Activated naive CD4-positive, alpha-beta T cell (primary cell): ENCODE data around the gene VWCE.

ENCODE experiments used
- DNase-seq, 4 experiments: peaks; one replicate each; lab custom pipeline; 2025; lab: John Stamatoyannopoulos, UW

The VWCE gene

GRCh38 chr11:61281581-61282250, 13.4 kb downstream of the VWCE start:
- DNase-seq, result no peak

DNA sequence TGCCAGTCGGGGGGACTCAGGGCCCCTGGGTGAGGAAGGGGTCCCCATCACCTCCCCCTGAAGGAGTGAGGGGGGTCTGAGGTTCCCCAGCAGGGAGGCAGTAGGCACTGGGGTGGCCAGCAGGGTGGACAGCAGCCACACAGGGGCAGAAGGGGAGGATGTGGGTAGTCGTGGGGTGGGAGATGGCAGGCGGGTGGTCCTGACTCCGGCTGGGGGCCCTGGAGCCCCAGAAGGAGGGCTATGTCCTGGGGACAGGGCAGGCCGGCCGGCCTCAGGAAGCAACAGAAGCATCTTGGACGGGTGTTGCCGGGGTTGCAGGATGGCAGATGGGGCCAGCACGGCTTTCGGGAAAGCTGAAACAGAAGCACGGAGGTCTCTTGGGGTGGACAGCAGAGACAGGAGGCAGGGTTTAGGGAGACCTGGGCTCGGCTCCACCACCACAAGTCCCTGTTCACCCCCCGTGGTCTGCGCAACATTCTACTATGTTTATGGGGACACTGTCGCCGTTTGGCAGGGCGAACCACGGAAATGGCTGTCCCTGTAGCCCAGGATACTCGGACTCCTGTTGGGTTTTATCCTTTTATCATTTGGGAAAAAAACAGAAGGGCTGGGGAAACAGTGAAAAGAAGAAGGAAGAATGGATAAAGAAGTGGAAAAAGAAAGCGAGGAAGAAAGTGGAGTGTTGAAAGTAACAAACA, 14.1 kb downstream of the VWCE start:
- DNase-seq, result no peak

- no peak for DNase-seq
Observed at GRCh38 chr11:61279934-61280659, 15.0 kb downstream of the VWCE start.

DNA sequence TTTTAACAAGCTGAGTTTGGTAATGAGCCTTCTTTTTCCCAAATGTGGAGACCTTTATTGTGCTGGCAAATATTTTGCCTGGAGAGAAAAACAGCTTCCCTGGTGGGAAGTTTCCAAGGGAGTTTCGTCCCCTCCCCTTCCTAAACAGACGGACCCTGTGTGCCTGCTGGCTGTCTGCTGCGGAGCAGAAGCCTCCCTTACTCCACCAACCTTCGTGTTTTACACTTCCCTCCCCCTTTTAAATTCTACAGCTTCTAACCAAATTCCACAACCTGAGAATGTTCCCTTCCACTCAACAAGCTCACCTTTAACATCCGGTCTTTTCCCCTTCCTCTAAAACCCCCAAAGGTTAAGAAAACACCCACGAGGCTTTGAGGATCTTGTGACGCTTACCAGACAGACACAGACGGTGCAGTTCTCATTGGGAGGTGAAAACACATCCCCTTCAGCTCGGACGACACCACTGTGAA, 17.1 kb downstream of the VWCE start:
- DNase-seq, result no peak

DNA sequence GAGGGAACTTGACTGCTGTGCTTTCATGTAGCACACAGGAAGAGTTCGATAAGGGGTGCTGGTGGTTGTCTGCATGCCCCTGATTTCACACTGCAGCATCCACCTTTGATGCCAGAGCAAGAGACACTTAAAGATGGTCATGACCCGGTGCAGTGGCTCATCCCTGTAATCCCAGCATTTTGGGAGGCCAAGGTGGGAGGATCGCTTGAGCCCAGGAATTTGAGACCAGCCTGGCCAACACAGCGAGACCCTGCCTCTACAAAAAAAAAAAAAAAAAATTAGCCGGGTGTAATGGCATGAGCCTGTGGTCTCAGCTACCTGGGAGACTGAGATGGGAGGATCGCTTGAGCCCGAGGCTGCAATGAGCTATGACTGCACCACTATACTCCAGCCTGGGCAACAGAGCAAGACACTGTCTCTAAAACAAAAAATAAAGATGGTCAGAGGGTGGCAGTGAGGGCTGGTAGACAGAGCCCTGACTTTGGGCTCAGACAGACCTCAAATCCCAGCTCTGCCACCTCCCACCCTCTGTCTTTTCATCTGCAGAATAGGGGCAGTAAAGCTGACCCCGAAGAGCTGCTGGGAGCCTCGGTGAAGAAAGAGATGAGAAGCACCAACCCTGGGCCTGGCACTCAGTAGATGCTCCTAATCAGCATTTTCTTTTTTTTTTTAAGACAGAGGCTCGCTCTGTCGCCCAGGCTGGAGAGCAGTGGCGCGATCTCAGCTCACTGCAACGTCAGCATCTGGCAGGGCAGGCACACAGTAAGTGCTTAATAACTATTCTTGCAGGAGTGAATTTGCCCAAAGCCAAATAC, 17.7 kb downstream of the VWCE start:
- DNase-seq, result no peak

GRCh38 chr11:61275191-61275590, 19.9 kb downstream of the VWCE start:
- DNase-seq, result no peak

DNA sequence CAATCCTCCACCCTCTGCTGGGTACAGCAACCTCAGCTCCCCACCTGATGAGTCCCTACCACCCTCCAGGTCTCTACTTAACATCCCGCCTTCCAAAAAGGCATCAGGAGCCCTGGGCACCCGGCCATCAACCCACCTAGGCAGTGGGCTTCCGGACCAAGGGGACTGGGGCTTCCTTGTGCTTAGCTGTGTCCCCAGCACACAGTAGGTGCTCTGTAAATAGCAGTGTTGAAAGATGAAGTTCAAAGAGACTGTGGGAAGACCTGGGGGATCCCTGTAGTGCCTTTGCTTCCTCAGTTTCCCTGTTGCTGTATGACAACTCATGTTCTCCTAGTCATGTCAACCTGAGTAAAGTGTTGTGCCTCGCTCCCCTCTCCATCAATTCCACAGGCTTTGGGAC, 21.0 kb downstream of the VWCE start:
- no peak for DNase-seq

DNA sequence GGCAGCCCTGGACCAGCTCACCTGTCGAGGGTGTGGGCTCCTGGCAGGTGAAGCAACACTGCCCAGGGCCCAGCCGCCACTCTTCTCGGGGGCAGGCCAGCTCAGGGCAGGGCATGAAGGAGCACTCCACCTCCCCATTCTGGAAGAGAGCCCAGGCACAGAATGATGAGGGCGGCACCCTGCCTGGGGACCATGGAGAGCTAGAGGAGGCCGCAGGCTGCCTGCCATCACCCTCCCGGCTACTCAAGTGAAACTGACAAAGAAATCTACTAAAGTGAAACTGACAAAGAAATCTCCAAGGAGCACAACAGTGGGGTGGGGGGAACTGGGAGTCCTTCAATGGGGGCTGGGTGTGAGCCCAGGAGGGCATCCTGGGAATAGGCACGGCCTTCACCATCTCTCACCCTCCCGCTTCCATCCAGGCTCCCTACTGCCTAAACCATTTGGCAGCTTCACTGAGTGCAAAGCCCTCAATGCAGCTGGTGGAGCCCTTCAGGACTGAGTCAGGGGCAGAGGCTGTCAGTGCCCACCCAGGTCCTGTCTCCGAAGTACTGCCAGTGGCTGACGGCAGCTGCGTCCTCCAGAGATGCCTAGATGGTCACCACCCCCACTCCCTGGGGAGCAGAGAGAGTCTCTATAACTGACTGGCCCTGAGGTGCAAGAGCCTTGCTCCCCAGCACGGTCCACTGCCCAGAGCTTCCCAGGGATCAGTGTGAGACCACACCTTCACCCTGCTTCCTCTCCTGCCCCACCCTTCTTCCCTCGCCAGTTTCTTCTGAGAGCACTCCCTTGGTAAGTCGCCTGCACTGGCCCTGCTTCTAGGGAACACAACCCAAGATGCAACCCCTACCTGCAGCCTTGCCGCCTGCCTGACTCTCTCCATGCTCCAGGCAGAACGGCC, 21.7 kb downstream of the VWCE start:
- no peak for DNase-seq

- DNase-seq, result no peak
Observed at GRCh38 chr11:61272731-61273130, 22.4 kb downstream of the VWCE start.

DNA sequence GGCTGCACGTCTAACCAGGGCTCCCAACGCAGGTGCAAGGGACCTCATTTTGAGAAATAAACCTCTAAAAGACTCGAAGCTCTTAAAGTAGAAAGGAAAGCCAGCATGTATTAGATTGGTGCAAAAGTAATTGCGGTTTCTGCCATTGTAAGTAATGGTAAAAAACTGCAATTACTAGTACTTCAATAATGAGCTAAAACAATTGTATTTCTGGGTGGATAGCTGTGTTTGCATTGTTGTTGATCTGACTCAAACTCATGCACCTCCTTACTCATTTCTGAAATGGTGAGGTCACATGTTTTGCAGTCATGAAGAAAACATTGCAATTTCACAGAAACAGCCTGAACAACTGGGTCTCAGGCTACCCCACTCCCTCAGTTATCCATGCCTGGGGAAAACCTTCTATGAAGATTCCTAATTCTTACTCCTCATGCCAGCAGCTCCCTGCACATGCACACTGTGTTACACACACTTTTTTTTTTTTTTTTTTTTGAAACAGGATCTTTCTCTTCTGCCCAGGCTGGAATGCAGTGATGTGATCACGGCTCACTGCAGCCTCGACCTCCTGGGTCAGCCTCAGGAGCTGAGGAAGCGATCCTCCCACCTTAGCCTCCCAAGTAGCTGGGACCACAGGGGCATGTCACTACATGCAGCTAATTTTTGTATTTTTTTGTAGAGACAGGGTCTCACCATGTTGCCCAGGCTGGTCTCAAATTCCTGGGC, 24.6 kb downstream of the VWCE start:
- no peak for DNase-seq

GRCh38 chr11:61268588-61269250, 26.4 kb downstream of the VWCE start:
- DNase-seq, result no peak

- DNase-seq, result no peak
Observed at GRCh38 chr11:61267437-61267841, 27.7 kb downstream of the VWCE start.

DNA sequence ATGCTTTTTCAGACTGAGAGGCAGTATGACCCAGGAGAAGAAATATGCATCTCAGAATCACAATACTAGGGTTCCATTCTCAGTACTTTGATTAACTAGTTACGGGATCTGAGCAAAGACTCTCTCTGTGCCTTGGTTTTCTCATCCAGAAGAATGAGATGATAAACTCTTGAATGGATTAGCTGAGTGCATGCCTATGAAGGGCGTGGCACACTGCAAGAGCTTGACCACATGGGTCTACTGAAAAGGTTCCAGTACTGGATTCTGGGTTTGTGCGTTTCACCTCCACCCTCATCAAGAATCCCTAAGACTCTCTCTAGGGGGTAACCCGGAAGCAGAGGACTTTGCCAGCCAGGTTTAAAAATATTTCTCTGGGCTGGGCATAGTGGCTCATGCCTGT, 28.5 kb downstream of the VWCE start:
- no peak for DNase-seq

GRCh38 chr11:61265357-61265756, 29.8 kb downstream of the VWCE start:
- no peak for DNase-seq

DNA sequence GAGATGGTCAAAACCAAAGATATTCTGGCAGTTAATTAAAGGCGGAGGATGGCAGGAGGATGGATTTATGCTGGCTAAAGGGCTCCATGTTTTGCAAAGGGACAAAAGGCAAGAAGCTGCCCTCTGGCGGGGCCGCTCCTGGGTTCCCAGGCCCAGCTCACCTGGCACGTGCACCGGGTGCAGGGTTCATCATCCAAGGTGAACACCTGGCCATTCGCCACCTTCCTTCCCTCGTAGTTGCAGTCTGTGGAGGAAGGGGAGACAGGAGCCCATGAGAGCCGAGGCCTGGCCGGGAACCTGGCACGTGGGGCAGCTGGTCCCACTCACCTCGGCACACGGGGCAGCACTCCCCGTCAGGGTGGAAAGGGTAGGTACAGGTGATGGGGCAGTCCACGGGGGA, 30.3 kb downstream of the VWCE start:
- DNase-seq, result no peak

DNA sequence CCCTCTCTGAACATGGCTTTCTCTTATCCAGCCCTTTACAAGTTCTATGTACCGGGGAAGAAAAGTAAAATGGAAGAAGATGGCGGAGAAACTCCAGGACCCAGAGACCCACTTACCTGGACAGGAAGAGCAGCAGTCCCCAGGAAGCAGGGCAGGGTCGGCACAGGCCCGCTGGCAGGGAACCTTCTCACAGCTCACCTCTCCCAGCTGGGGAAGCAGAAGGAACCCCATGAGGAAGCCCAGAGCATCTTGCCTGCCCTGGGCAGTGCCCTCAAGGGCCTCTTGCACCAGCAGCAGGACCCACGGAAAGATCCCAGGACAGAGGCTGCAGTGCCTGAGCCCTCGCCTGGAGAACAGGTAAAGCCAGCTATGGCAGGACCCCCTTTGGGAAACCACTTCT, 30.7 kb downstream of the VWCE start:
- DNase-seq, result no peak

DNA sequence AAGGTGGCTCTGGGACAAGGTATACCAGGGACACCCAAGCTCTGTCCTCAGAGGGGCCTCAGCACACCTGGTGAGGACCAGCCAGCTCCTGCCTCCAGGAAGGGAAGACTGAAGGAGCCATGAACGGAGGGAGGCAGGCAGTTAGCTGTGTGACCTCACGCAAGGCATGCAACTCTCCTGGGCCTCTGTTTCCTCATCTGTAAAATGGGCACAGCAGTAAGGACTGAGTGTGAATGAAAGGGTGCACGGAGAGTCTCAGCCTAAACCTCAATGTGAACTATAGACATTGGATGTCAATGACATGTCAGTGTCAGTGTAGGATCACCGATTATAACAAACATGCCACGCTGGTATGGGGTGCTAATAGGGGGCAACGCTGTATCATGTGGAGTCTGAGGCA, 35.8 kb downstream of the VWCE start:
- no peak for DNase-seq

DNA sequence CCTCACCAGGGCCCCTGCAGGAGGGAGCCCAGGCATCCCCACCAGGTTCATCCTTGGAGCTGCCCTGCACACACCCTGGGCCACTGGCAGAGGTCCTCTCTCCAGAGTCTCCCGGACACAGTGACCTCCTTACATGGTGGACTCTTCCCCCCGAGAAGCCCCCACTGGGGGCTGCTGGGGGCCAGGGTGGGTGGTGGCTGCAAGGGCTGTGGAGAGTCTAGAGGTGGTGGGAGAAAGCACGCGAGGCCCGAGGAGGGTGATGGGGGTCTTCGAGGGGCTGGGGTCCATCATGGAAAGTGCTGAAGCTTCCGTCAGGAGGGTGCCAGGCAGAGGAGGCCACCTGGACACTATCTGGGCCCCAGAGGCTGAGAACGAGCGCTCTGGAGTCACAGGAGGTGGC, 36.6 kb downstream of the VWCE start:
- no peak for DNase-seq

GRCh38 chr11:61256710-61257482, 38.2 kb downstream of the VWCE start:
- DNase-seq, result no peak
